ENCODE results near the gene PABPC3.

DNA sequence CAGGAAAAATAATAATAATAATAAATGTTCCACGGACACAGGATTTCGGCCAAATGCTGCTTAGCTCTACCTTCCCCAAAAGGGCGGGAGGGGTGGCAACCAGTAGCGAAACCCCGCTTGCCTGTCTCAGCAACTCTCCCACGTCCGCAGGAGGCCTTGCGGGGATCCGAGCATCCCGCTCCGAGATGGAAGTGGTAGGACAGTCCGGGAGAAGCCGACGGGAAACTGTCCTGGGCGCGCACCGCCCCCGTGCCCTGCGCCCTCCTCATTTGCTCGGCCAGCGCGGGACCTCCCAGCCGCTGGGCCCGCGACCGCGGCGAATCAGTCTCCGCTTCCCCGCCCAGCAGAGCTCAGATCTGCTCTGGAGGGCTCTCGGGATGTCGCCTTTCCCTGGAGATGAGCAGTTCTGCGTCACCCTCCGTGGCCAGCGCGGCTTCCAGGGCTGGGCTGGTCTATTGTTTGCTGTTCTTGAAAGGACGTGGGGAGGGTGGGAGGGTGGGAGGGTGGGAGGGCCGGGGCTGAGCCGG lies 48.9 kb upstream of the PABPC3 start:
- TF ChIP-seq, protein P1, sequence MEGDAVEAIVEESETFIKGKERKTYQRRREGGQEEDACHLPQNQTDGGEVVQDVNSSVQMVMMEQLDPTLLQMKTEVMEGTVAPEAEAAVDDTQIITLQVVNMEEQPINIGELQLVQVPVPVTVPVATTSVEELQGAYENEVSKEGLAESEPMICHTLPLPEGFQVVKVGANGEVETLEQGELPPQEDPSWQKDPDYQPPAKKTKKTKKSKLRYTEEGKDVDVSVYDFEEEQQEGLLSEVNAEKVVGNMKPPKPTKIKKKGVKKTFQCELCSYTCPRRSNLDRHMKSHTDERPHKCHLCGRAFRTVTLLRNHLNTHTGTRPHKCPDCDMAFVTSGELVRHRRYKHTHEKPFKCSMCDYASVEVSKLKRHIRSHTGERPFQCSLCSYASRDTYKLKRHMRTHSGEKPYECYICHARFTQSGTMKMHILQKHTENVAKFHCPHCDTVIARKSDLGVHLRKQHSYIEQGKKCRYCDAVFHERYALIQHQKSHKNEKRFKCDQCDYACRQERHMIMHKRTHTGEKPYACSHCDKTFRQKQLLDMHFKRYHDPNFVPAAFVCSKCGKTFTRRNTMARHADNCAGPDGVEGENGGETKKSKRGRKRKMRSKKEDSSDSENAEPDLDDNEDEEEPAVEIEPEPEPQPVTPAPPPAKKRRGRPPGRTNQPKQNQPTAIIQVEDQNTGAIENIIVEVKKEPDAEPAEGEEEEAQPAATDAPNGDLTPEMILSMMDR (conservative IDR thresholded peaks at IDR 0.05; ENCODE audit: low read length) = no peak
- TF ChIP-seq EZH2phosphoT487 (IDR thresholded peaks at IDR 0.05; ENCODE audit: borderline replicate concordance, low read depth, low read length) = no peak
